ENCODE results near the gene CCNL1.

DNA sequence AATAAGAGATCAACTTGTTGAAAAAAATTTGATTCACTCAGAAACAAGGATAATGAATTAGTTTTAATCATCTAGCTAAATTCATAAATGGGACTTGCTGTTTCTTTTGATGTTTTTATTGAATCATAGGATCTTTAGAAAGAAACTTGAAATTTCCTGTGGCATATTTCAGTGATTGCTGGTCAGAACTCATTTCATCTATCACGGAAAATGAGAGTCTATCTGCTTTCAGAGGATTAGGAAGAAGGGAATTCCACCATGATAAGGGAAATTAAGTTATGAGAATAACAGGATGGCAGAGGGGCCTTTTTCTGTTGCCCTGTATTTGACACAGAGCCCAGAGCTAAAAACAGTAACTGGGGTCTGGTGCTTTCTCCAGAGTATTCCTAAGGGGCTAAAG, 44.9 kb upstream of the CCNL1 start:
- TF ChIP-seq, protein P1, sequence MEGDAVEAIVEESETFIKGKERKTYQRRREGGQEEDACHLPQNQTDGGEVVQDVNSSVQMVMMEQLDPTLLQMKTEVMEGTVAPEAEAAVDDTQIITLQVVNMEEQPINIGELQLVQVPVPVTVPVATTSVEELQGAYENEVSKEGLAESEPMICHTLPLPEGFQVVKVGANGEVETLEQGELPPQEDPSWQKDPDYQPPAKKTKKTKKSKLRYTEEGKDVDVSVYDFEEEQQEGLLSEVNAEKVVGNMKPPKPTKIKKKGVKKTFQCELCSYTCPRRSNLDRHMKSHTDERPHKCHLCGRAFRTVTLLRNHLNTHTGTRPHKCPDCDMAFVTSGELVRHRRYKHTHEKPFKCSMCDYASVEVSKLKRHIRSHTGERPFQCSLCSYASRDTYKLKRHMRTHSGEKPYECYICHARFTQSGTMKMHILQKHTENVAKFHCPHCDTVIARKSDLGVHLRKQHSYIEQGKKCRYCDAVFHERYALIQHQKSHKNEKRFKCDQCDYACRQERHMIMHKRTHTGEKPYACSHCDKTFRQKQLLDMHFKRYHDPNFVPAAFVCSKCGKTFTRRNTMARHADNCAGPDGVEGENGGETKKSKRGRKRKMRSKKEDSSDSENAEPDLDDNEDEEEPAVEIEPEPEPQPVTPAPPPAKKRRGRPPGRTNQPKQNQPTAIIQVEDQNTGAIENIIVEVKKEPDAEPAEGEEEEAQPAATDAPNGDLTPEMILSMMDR (IDR thresholded peaks at IDR 0.05) = no peak
- TF ChIP-seq POLR2AphosphoS5 (IDR thresholded peaks at IDR 0.05; ENCODE audit: low read depth, low read length) = no peak
- TF ChIP-seq, protein P2, sequence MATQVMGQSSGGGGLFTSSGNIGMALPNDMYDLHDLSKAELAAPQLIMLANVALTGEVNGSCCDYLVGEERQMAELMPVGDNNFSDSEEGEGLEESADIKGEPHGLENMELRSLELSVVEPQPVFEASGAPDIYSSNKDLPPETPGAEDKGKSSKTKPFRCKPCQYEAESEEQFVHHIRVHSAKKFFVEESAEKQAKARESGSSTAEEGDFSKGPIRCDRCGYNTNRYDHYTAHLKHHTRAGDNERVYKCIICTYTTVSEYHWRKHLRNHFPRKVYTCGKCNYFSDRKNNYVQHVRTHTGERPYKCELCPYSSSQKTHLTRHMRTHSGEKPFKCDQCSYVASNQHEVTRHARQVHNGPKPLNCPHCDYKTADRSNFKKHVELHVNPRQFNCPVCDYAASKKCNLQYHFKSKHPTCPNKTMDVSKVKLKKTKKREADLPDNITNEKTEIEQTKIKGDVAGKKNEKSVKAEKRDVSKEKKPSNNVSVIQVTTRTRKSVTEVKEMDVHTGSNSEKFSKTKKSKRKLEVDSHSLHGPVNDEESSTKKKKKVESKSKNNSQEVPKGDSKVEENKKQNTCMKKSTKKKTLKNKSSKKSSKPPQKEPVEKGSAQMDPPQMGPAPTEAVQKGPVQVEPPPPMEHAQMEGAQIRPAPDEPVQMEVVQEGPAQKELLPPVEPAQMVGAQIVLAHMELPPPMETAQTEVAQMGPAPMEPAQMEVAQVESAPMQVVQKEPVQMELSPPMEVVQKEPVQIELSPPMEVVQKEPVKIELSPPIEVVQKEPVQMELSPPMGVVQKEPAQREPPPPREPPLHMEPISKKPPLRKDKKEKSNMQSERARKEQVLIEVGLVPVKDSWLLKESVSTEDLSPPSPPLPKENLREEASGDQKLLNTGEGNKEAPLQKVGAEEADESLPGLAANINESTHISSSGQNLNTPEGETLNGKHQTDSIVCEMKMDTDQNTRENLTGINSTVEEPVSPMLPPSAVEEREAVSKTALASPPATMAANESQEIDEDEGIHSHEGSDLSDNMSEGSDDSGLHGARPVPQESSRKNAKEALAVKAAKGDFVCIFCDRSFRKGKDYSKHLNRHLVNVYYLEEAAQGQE (IDR thresholded peaks at IDR 0.05; ENCODE audit: insufficient read depth in 1 of 2, low read depth in 2 of 2, low read length in 1 of 2) = no peak

Measured in Panc1 (cell line).